AG20443 (cell line): ENCODE results near the gene ZRANB2.

Source experiments
- DNase-seq: peaks from one replicate; pipeline ENCODE4 v3.0.0; 2012; ENCODE audit warnings: low spot score, mixed read lengths

The ZRANB2 gene

GRCh38 chr1:71027991-71028390 lies 52.8 kb downstream of the ZRANB2 start:
- DNase-seq, result peak; percentile 35

DNA sequence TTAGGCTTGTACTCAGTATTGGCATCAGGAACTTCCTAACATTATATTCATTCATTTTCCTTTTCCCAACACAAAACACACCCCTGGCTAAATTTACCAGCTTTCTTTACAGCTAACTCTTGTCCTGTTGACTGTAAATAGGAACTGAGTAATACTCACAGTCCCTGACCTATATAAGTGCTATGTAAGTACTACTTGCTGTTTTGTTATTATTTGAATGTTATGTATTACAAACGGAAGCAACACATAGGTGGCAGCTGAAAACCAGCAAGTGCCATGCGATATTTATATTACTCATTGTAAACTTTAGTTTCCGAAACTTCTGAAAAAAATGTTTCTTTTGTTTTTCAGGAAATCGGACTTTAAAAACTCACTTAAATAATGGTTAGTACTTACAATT lies 54.7 kb downstream of the ZRANB2 start:
- no peak for DNase-seq

- DNase-seq, result no peak
These were observed 57.3 kb downstream of the ZRANB2 start for GRCh38 chr1:71023515-71023914.

DNA sequence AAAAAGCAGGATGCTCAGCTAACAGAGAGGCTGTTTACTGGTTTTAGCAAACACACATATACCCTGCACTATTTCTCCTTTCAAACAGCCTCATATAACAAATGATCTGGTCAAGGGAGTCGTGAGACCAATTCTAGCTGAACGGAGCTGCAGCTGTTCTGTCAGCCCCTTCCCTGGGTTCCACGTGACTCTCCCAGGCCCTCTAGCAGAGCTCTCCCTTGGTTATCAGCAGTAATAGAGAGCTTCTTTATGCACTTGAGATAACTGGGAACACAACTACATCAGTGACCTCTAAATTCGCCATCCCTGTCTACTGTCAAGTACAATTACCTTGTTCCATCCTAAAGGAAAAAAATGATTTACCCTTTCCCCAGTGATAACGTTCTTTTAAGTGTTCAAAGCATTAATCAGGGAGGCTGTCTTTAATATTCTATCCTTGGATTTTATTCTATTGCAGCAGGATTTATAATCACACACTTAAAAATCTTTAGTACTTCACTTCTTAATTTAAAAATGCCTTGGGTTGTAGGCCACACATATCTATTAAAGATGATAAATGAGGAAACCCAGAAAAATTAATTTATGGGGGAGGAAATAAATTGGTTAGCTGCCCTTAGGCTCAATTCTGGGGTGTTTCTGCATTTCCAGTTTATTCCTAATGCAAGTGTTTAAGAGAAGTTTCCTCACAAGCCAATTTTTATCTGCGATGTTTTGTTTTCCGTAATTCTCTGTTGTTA lies 61.4 kb downstream of the ZRANB2 start:
- DNase-seq, result no peak

DNA sequence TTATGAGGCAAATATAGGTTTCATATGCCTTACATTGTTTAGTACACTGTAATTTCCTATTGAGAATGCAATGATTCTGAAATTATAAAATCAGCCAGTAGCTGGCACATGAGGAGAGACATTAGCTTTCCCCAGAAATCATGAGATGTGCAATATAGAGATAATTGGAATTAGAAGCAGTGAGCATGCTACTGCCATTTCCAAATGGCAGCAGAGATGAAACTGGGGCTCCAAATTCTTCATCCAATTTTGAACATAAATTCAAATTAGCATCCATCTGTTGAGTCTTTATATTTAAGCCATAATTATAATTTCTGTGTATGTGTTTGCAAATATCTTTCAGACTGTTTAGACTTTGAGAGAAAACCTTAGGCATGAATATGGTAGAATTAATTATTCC lies 62.0 kb downstream of the ZRANB2 start:
- no peak for DNase-seq

DNA sequence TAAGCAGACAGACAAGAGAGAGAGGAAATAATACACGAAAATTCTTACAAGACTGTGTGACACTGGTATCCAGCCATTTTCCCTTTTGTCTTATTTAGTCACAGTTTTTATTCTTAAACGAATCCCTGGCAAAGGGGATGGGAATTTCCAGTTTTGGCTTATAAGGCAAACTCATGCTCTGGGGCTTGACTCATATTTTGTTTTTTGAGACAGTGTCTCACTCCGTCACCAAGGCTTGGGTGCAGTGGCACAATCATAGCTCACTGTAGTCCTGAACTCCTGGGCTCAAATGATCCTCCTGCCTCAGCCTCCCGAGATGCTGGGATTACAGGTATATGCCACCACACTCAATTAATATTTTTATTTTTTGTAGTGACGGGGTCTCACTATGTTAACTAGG lies 65.1 kb downstream of the ZRANB2 start:
- DNase-seq, result no peak

DNA sequence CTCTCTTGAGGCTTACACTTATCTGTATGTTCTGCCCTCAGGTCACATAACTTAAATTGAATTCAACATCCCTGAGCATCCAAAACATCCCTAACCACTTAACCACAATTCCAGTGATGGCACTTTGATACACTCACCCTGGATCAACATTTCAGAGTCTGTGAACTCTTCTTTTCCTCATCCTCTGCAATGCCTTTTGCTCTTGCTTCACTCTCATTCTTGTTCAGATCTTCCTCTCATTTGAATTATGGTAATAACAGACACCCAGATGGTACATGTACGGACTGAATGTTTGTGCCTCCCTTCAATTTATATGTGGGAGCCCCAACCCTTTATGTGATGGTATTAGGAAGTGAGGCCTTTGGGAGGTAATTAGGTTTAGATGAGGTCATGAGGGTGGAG lies 66.7 kb downstream of the ZRANB2 start:
- peak; percentile 37 for DNase-seq
